HG02759 (cell line): ENCODE measurements around the gene ENTHD1.
A peak's percentile ranks its signal among the peaks of the same experiment; 100 is the strongest.
"Not testable (repeated sequence)": the region's sequence is repeated elsewhere in the genome, so short reads cannot be mapped to it uniquely, and the experiment has no call there.

Source experiments
- ATAC-seq: cut with Tn5 transposase; IDR thresholded peaks from one replicate; pipeline ENCODE4 v1.9.1; 2021; ENCODE audit warnings: mild to moderate bottlenecking, moderate library complexity; ENCODE audit not compliant: unreplicated experiment

ENTHD1 gene

GRCh38 chr22:39856588-39856987 is 37.0 kb downstream of the ENTHD1 start:
- ATAC-seq, result no peak

- no peak for ATAC-seq
Measured at GRCh38 chr22:39852799-39853198, 40.8 kb downstream of the ENTHD1 start.

GRCh38 chr22:39851606-39852315 is 41.8 kb downstream of the ENTHD1 start:
- ATAC-seq, result no peak

- ATAC-seq, result no peak
Measured at GRCh38 chr22:39847477-39847876, 46.1 kb downstream of the ENTHD1 start.

GRCh38 chr22:39846539-39846938 is 47.0 kb downstream of the ENTHD1 start:
- not testable (repeated sequence) for ATAC-seq

GRCh38 chr22:39845529-39845928 is 48.0 kb downstream of the ENTHD1 start:
- no peak for ATAC-seq

- no peak for ATAC-seq
Measured at GRCh38 chr22:39839917-39840510, 53.5 kb downstream of the ENTHD1 start.

- no peak for ATAC-seq
Measured at GRCh38 chr22:39839204-39839603, 54.4 kb downstream of the ENTHD1 start.

GRCh38 chr22:39833610-39834009 is 60.0 kb downstream of the ENTHD1 start:
- ATAC-seq, result no peak

GRCh38 chr22:39833093-39833492 is 60.5 kb downstream of the ENTHD1 start:
- no peak for ATAC-seq

GRCh38 chr22:39832627-39833074 is 60.9 kb downstream of the ENTHD1 start:
- ATAC-seq, result no peak

- ATAC-seq, result peak; percentile 54
Measured at GRCh38 chr22:39825661-39826102, 67.9 kb downstream of the ENTHD1 start.

- no peak for ATAC-seq
Measured at GRCh38 chr22:39821008-39821407, 72.6 kb downstream of the ENTHD1 start.

- no peak for ATAC-seq
Measured at GRCh38 chr22:39820256-39820655, 73.3 kb downstream of the ENTHD1 start.

GRCh38 chr22:39819429-39819828 is 74.1 kb downstream of the ENTHD1 start:
- ATAC-seq, result no peak

GRCh38 chr22:39818094-39818493 is 75.5 kb downstream of the ENTHD1 start:
- ATAC-seq, result no peak

- ATAC-seq, result no peak
Measured at GRCh38 chr22:39815932-39816331, 77.6 kb downstream of the ENTHD1 start.

- no peak for ATAC-seq
Measured at GRCh38 chr22:39814899-39815298, 78.7 kb downstream of the ENTHD1 start.

GRCh38 chr22:39809772-39810557 is 83.6 kb downstream of the ENTHD1 start:
- no peak for ATAC-seq

GRCh38 chr22:39808081-39808480 is 85.5 kb downstream of the ENTHD1 start:
- ATAC-seq, result no peak

GRCh38 chr22:39806109-39806508 is 87.5 kb downstream of the ENTHD1 start:
- no peak for ATAC-seq

- ATAC-seq, result no peak
Measured at GRCh38 chr22:39805117-39805516, 88.4 kb downstream of the ENTHD1 start.
